HG03575 (cell line): ENCODE results near the gene SLC25A22.

Experiments used
- ATAC-seq: cut with Tn5 transposase; IDR thresholded peaks from one replicate; pipeline ENCODE4 v1.9.1; 2021; ENCODE audit not compliant: unreplicated experiment, insufficient number of reproducible peaks, low FRiP score; ENCODE audit errors: extremely low read depth

Gene SLC25A22

GRCh38 chr11:798093-798713 is at the start of gene SLC25A22:
TSS of gene SLC25A22 (minus strand) at chr11:798281. CDS start at chr11:795006, 3,275 bp downstream.
- no peak for ATAC-seq

- ATAC-seq: no peak
These were observed 49.8 kb upstream of the SLC25A22 start for GRCh38 chr11:847876-848275.

- ATAC-seq: no peak
These were observed 48.5 kb upstream of the SLC25A22 start for GRCh38 chr11:846496-847098.

GRCh38 chr11:845872-846495 is 47.9 kb upstream of the SLC25A22 start:
- ATAC-seq: no peak

GRCh38 chr11:844693-845644 is 46.9 kb upstream of the SLC25A22 start:
- ATAC-seq: no peak

GRCh38 chr11:843818-844692 is 46.0 kb upstream of the SLC25A22 start:
- ATAC-seq: no peak

- no peak for ATAC-seq
These were observed 45.1 kb upstream of the SLC25A22 start for GRCh38 chr11:843086-843734.

- ATAC-seq: no peak
These were observed 44.4 kb upstream of the SLC25A22 start, which contains the start of the genes POLR2L and TSPAN4 for GRCh38 chr11:842370-843002. TSS of gene POLR2L (minus strand) at chr11:842529. CDS start at chr11:842508, 21 bp downstream. TSS of gene TSPAN4 (plus strand) at chr11:842852. CDS start at chr11:850305, 7,453 bp downstream.

- ATAC-seq: no peak
These were observed 43.9 kb upstream of the SLC25A22 start for GRCh38 chr11:841981-842369.

GRCh38 chr11:839875-840617 is 42.0 kb upstream of the SLC25A22 start:
- no peak for ATAC-seq

GRCh38 chr11:839280-839623 is 41.2 kb upstream of the SLC25A22 start:
- no peak for ATAC-seq

- ATAC-seq: no peak
These were observed 40.6 kb upstream of the SLC25A22 start for GRCh38 chr11:838441-839279.

GRCh38 chr11:837990-838307 is 39.9 kb upstream of the SLC25A22 start:
- ATAC-seq: no peak

- no peak for ATAC-seq
These were observed 39.3 kb upstream of the SLC25A22 start for GRCh38 chr11:837189-837989.

GRCh38 chr11:836700-837099 is 38.6 kb upstream of the SLC25A22 start:
- ATAC-seq: no peak

GRCh38 chr11:836274-836673 is 38.2 kb upstream of the SLC25A22 start:
- no peak for ATAC-seq
